ENCODE data around the gene COX4I1. TPM values are rescaled to one million over a fixed set of nuclear protein-coding genes. Genes with fewer than 3 reads are reported as not detected.

The COX4I1 gene
- total RNA-seq, 1 experiment from 2014 or later, result 506 TPM

GRCh38 chr16:85773044-85773443 is 26.5 kb upstream of the COX4I1 start:
- H2BK5ac ChIP-seq (ENCODE audit: insufficient read length, low read length), result no peak overlapping the region
- no peak overlapping the region for H3K23ac ChIP-seq (ENCODE audit: insufficient read length, low read depth, low read length)
- H4K20me1 ChIP-seq (ENCODE audit: control insufficient read depth, insufficient read depth, insufficient read length), result no peaks in the 10 kb centered on the region
- no peak overlapping the region for H2BK120ac ChIP-seq (ENCODE audit: low read depth, low read length, poor library complexity, severe bottlenecking)
- no peak overlapping the region for H2BK12ac ChIP-seq (ENCODE audit: insufficient read length, low read depth, low read length)
- no peak overlapping the region for H4K8ac ChIP-seq (replicated peaks; ENCODE audit: insufficient read length, low read depth, low read length)
- peaks cover 1% of the 10 kb centered on the region; the same call in 1 of the 2 replicates for H3K4me1 ChIP-seq (ENCODE audit: insufficient read depth, low read length)
- no peak overlapping the region for H2BK20ac ChIP-seq (ENCODE audit: low read depth, low read length, poor library complexity, severe bottlenecking)
- no CpG with 5 or more reads among the region's 6 CpGs for WGBS (ENCODE audit: extremely low coverage, insufficient read length, low lambda C conversion rate)
- H3K27me3 Mint-ChIP-seq (ENCODE audit: low read depth), result no peaks in the 10 kb centered on the region
- no peak overlapping the region for H3K9ac ChIP-seq (ENCODE audit: extremely low read depth, insufficient read length, low read length)
- no peak overlapping the region for H2BK15ac ChIP-seq (ENCODE audit: low read depth, low read length)
- H2AK5ac ChIP-seq (ENCODE audit: insufficient read length, low read length), result no peak overlapping the region
- H3K4me2 ChIP-seq (ENCODE audit: insufficient read depth, insufficient read length, low read length), result no peak overlapping the region
- H3K56ac ChIP-seq (ENCODE audit: insufficient read length, low read depth, low read length), result no peak overlapping the region
- no peaks in the 10 kb centered on the region for H3K23me2 ChIP-seq (ENCODE audit: insufficient read length, low read depth, low read length, poor library complexity, severe bottlenecking)
- H4K91ac ChIP-seq (ENCODE audit: insufficient read length, low read depth, low read length), result no peak overlapping the region
- H3T11ph ChIP-seq (ENCODE audit: low read length), result no peak overlapping the region
- H3K18ac ChIP-seq (ENCODE audit: insufficient read length, low read depth, low read length), result no peak overlapping the region
- peaks cover 7 to 16% of the 10 kb centered on the region in 2 experiments for H3K4me1 Mint-ChIP-seq
- no peak for DNase-seq
- no peaks in the 10 kb centered on the region for H3K79me2 ChIP-seq (ENCODE audit: insufficient read depth, low read length)
- H3K14ac ChIP-seq (ENCODE audit: insufficient read depth, low read length), result no peak overlapping the region
- no peak overlapping the region for H3K4me3 Mint-ChIP-seq
- TF ChIP-seq CTCF (conservative IDR thresholded peaks at IDR 0.05), result no peak
- H3K4ac ChIP-seq (ENCODE audit: low read depth, low read length), result no peak overlapping the region
- peaks cover 0 to 19% (median 2%) of the 10 kb centered on the region in 3 experiments; a peak in 4 of 7 replicates for H3K36me3 Mint-ChIP-seq (ENCODE audit: insufficient read depth in 1 of 3, low read depth in 3 of 3)
- no peaks in the 10 kb centered on the region for H3K27me3 ChIP-seq (ENCODE audit: insufficient read depth, low read length)
- H3K9me3 ChIP-seq (ENCODE audit: control insufficient read depth, low read depth, low read length), result no peaks in the 10 kb centered on the region
- no peaks in the 10 kb centered on the region for H3K79me1 ChIP-seq (ENCODE audit: insufficient read depth, low read depth, low read length, poor library complexity, severe bottlenecking)
- no peaks in the 10 kb centered on the region for H3K9me3 Mint-ChIP-seq
- no peak overlapping the region for H3K27ac Mint-ChIP-seq
- no peak overlapping the region for H4K5ac ChIP-seq (ENCODE audit: insufficient read length, low read depth, low read length)
- no peak overlapping the region for H3K27ac ChIP-seq (ENCODE audit: insufficient read length, low read depth, low read length)
- H2AFZ ChIP-seq (ENCODE audit: low read length), result no peak overlapping the region

Measured in H9 (cell line).